Lower leg skin (tissue), 3 donors: Measurements from ENCODE around the gene CD2.

Experiments used
- CTCF ChIP-seq, 3 donors: fragments of 450-650 bp; IDR thresholded peaks; one replicate each; pipeline ENCODE4 v1.5.1; 2016; ENCODE audit warnings: antibody characterized with exemption in 3 of 3, mild to moderate bottlenecking in 3 of 3, moderate library complexity in 2 of 3
- POLR2A ChIP-seq, 2 donors: fragments of 450-650 bp; IDR thresholded peaks; one replicate each; pipeline ENCODE4 v1.6.1; 2016 to 2017; ENCODE audit warnings: antibody characterized with exemption in 2 of 2, mild to moderate bottlenecking in 1 of 2, moderate library complexity in 1 of 2

- TF ChIP-seq POLR2A (IDR thresholded peaks at IDR 0.05), result no peak
- TF ChIP-seq CTCF (IDR thresholded peaks at IDR 0.05), result no peak
These were observed 54.7 kb downstream of the CD2 start for GRCh38 chr1:116808848-116809508.
